HepG2 (cell line): ENCODE measurements around the gene BBS5. TPM values are rescaled to one million over a fixed set of nuclear protein-coding genes. Genes with fewer than 3 reads are reported as not detected.

Source experiments
- AHR ChIP-seq: IDR thresholded peaks from 2 replicates; pipeline ENCODE4 v1.6.1; 2018; ENCODE audit warnings: missing genetic modification reagents, missing compliant biosample characterization
- DNMT3B ChIP-seq: conservative IDR thresholded peaks from 2 replicates; pipeline ENCODE4 v1.6.1; 2016; ENCODE audit warnings: missing biosample characterization, control low read depth
- ELF3 ChIP-seq: IDR thresholded peaks from 2 replicates; pipeline ENCODE4 v1.6.1; 2016; ENCODE audit warnings: missing genetic modification reagents, missing compliant biosample characterization
- FOXP1 ChIP-seq, 2 experiments: fragments of 450-650 bp in 1 of 2; IDR thresholded peaks; 2 replicates each; pipeline ENCODE4 v1.6.1; 2017 to 2018; ENCODE audit warnings: antibody characterized with exemption in 1 of 2
- GLI4 ChIP-seq: sonication (generic); formaldehyde crosslinking; IDR thresholded peaks from 2 replicates; pipeline ENCODE4 v1.5.1; 2020; ENCODE audit warnings: missing genetic modification reagents, mild to moderate bottlenecking, moderate library complexity, borderline replicate concordance
- HMG20B ChIP-seq: conservative IDR thresholded peaks from 2 replicates; pipeline ENCODE4 v1.6.1; 2016; ENCODE audit warnings: missing genetic modification reagents, missing compliant biosample characterization
- HOXA7 ChIP-seq: sonication (generic); formaldehyde crosslinking; IDR thresholded peaks from 2 replicates; pipeline ENCODE4 v1.8.1; 2022; ENCODE audit warnings: mild to moderate bottlenecking, missing genetic modification reagents, moderate library complexity
- HOXA9 ChIP-seq: sonication (generic); formaldehyde crosslinking; IDR thresholded peaks from 2 replicates; pipeline ENCODE4 v1.8.1; 2022; ENCODE audit warnings: missing genetic modification reagents, mild to moderate bottlenecking, moderate library complexity, borderline replicate concordance
- MAFK ChIP-seq, 2 experiments: IDR thresholded peaks in 1 of 2; conservative IDR thresholded peaks in 1 of 2; 2 replicates each; pipeline ENCODE4 v1.6.1; 2011; ENCODE audit warnings: improper control_type of control experiment in 2 of 2, low read length in 2 of 2
- NCOA5 ChIP-seq: sonication (generic); formaldehyde crosslinking; IDR thresholded peaks from 2 replicates; pipeline ENCODE4 v1.4.0; 2020; ENCODE audit warnings: missing genetic modification reagents
- NFATC3 ChIP-seq: sonication (generic); formaldehyde crosslinking; IDR thresholded peaks from 2 replicates; pipeline ENCODE4 v1.5.1; 2020; ENCODE audit warnings: mild to moderate bottlenecking, missing genetic modification reagents
- NFE2L2 ChIP-seq: fragments of 150-350 bp; IDR thresholded peaks from 2 replicates; pipeline ENCODE4 v1.6.1; 2014; ENCODE audit warnings: low read length
- POGZ ChIP-seq: sonication (generic); formaldehyde crosslinking; IDR thresholded peaks from 2 replicates; pipeline ENCODE4 v1.4.0; 2020; ENCODE audit warnings: mild to moderate bottlenecking, missing genetic modification reagents
- RFX3 ChIP-seq: IDR thresholded peaks from 2 replicates; pipeline ENCODE4 v1.6.1; 2016; ENCODE audit warnings: missing biosample characterization, missing genetic modification reagents
- SNAPC4 ChIP-seq: sonication (generic); formaldehyde crosslinking; IDR thresholded peaks from 2 replicates; pipeline ENCODE4 v1.4.0; 2020; ENCODE audit warnings: mild to moderate bottlenecking, missing genetic modification reagents
- ZBTB38 ChIP-seq: sonication (generic); formaldehyde crosslinking; IDR thresholded peaks from 2 replicates; pipeline ENCODE4 v1.5.1; 2020; ENCODE audit warnings: mild to moderate bottlenecking, missing genetic modification reagents
- ZBTB7A ChIP-seq: sonication (generic); formaldehyde crosslinking; IDR thresholded peaks from 2 replicates; pipeline ENCODE4 v1.8.0; 2022; ENCODE audit warnings: mild to moderate bottlenecking, missing genetic modification reagents
- ZFP36L2 ChIP-seq: sonication (generic); formaldehyde crosslinking; IDR thresholded peaks from 2 replicates; pipeline ENCODE4 v1.4.0; 2020; ENCODE audit warnings: missing genetic modification reagents
- ZNF230 ChIP-seq: sonication (generic); formaldehyde crosslinking; IDR thresholded peaks from 2 replicates; pipeline ENCODE4 v1.4.0; 2020; ENCODE audit warnings: mild to moderate bottlenecking, missing genetic modification reagents
- ZNF557 ChIP-seq: sonication (generic); formaldehyde crosslinking; IDR thresholded peaks from 2 replicates; pipeline ENCODE4 v1.4.0; 2020; ENCODE audit warnings: missing genetic modification reagents
- ZNF598 ChIP-seq: sonication (generic); formaldehyde crosslinking; IDR thresholded peaks from 2 replicates; pipeline ENCODE4 v1.5.1; 2020; ENCODE audit warnings: mild to moderate bottlenecking, missing genetic modification reagents, borderline replicate concordance
- ZNF850 ChIP-seq: sonication (generic); formaldehyde crosslinking; conservative IDR thresholded peaks from 2 replicates; pipeline ENCODE4 v1.9.0; 2021; ENCODE audit warnings: mild to moderate bottlenecking, missing genetic modification reagents
- ZNF878 ChIP-seq: sonication (generic); formaldehyde crosslinking; IDR thresholded peaks from 2 replicates; pipeline ENCODE4 v1.8.1; 2023; ENCODE audit warnings: mild to moderate bottlenecking, missing genetic modification reagents, moderate library complexity
- polyA plus RNA-seq, 8 experiments: library from polyadenylated mRNA; depleted of rRNA in 3 of 8; stranded (reverse) in 7 of 8; unstranded in 1 of 8; fragments of >200 nt; fragmentation: Illumina TruSeq in 4 of 8; extraction: Trizol in 4 of 8; gene quantifications; 2 replicates each; pipeline versions ENCODE4 v1.2.1 to v1.2.3, GENCODE V29; 2011 to 2016; ENCODE audit warnings: low read depth in 4 of 8, missing spikeins in 1 of 8, mixed read lengths in 1 of 8; ENCODE audit not compliant: insufficient read depth in 1 of 8
- total RNA-seq, 5 experiments: library from RNA; depleted of rRNA; stranded (reverse); fragments of >200 nt; fragmentation: Illumina TruSeq; extraction: Trizol; gene quantifications; 2 replicates each; pipeline ENCODE4 v1.2.3, GENCODE V29; 2016; ENCODE audit warnings: low read depth in 1 of 5

The BBS5 gene
- total and polyA plus RNA-seq, 2 of the 13 experiments (the other 11 are each of a cell fraction or from before 2014, with no cell fraction given) = 1.8 to 4.5 TPM

GRCh38 chr2:169485650-169486138 lies 6.4 kb downstream of the BBS5 start (continued):
- TF ChIP-seq SNAPC4 (CRISPR knock-in tag) (no peak), ZNF557 (CRISPR knock-in tag) (no peak), FOXP1 (IDR thresholded peaks at IDR 0.05) (no peak), FOXP1 (CRISPR knock-in tag; IDR thresholded peaks at IDR 0.05) (no peak), ZNF878 (CRISPR knock-in tag) (no peak), AHR (CRISPR knock-in tag) (no peak), ZNF230 (CRISPR knock-in tag) (no peak), RFX3 (no peak), DNMT3B (CRISPR knock-in tag) (0 out of 2 replicates have a peak, but pooled peaks have one; percentile 70), ELF3 (CRISPR knock-in tag) (no peak), ZNF850 (CRISPR knock-in tag) (no peak), ZBTB38 (CRISPR knock-in tag) (no peak), ZBTB7A (CRISPR knock-in tag) (no peak), NCOA5 (CRISPR knock-in tag) (no peak), HOXA7 (CRISPR knock-in tag) (no peak), ZFP36L2 (CRISPR knock-in tag) (no peak), POGZ (CRISPR knock-in tag) (peak; percentile 74), HOXA9 (no peak), HMG20B (CRISPR knock-in tag) (peak; percentile 80), NFATC3 (CRISPR knock-in tag) (no peak), ZNF598 (CRISPR knock-in tag) (no peak), MAFK (conservative IDR thresholded peaks at IDR 0.05 in 1 of 2, IDR thresholded peaks at IDR 0.05 in 1 of 2; ENCODE audit: low read length in 2 of 2) (no peak), GLI4 (no peak), NFE2L2 (no peak)
